DMS53 treated with DMSO at 0.1 percent for 48 hours (cell line): ENCODE data around the gene FAF1.
A peak's percentile ranks its signal among the peaks of the same experiment; 100 is the strongest.

Source experiments
- DNase-seq: peaks from one replicate; lab custom pipeline; 2025; ENCODE audit not compliant: unreplicated experiment; lab: John Stamatoyannopoulos, UW

Gene FAF1

GRCh38 chr1:50450861-50451653, 509.0 kb downstream of the FAF1 start:
- DNase-seq: no peak

- DNase-seq: no peak
Measured at GRCh38 chr1:50447961-50448360, 512.1 kb downstream of the FAF1 start.

- no peak for DNase-seq
Measured at GRCh38 chr1:50441183-50441582, 518.9 kb downstream of the FAF1 start.

GRCh38 chr1:50438945-50439344, 521.1 kb downstream of the FAF1 start:
- no peak for DNase-seq

GRCh38 chr1:50436489-50436888, 523.6 kb downstream of the FAF1 start:
- no peak for DNase-seq

GRCh38 chr1:50430010-50430405, 530.1 kb downstream of the FAF1 start:
- DNase-seq: no peak

GRCh38 chr1:50427818-50428779, 532.0 kb downstream of the FAF1 start:
- DNase-seq: peak; percentile 35

- DNase-seq: peak; percentile 31
Measured at GRCh38 chr1:50427086-50427817, 532.8 kb downstream of the FAF1 start.

GRCh38 chr1:50426702-50427085, 533.4 kb downstream of the FAF1 start:
- DNase-seq: no peak

GRCh38 chr1:50426108-50426700, 533.9 kb downstream of the FAF1 start:
- DNase-seq: no peak

GRCh38 chr1:50425376-50426107, 534.5 kb downstream of the FAF1 start:
- DNase-seq: peak; percentile 17

- no peak for DNase-seq
Measured at GRCh38 chr1:50424884-50425375, 535.1 kb downstream of the FAF1 start.

GRCh38 chr1:50424045-50424883, 535.8 kb downstream of the FAF1 start:
- DNase-seq: peak; percentile 72

GRCh38 chr1:50423670-50424000, 536.4 kb downstream of the FAF1 start:
- DNase-seq: peak; percentile 87

- peak; percentile 87 for DNase-seq
Measured at GRCh38 chr1:50422946-50423669, 537.0 kb downstream of the FAF1 start, which contains the start of gene DMRTA2. Gene DMRTA2, minus strand, starts transcription at chr1:50423443. Its CDS starts 1,907 bp downstream, at chr1:50421536.

- no peak for DNase-seq
Measured at GRCh38 chr1:50422675-50422945, 537.5 kb downstream of the FAF1 start.

GRCh38 chr1:50421768-50422674, 538.0 kb downstream of the FAF1 start:
- no peak for DNase-seq

- no peak for DNase-seq
Measured at GRCh38 chr1:50421366-50421748, 538.7 kb downstream of the FAF1 start.
